ENCODE results near the gene DHX8. TPM values are rescaled to one million over a fixed set of nuclear protein-coding genes. Genes with fewer than 3 reads are reported as not detected.

DHX8 gene
- total and polyA plus RNA-seq, 10 of the 15 experiments (the other 5 are each of a cell fraction or from before 2014, with no cell fraction given) = 27.6 to 50.4 (median 35.7) TPM

DNA sequence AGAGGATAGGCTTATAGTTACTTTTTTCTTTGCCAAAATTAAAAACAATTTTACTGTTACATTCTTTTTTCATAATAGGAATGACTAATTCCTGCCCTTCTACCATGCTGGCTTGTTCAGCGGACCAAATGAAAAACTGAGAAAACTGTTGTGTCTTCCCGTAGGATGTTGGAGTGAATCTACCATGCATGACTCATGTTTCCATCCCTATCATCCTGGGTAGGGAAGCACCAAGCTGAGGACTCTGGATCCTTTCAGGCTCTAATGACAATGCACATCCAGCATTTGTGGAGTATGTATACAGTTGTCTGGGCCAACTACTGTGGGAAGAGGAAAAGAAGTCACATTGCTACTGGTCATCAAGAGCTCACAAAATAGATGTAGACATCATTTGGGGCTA is 41.1 kb upstream of the DHX8 start:
- Histone ChIP-seq H3K9me3 (replicated peaks; ENCODE audit: control insufficient read depth, insufficient read depth, low read length) (no peaks in the 10 kb centered on the region), H2AFZ (ENCODE audit: control insufficient read depth, low read depth, low read length) (no peak overlapping the region), H3K4me2 (ENCODE audit: control insufficient read depth, insufficient read depth) (no peak overlapping the region), H3K27me3 (replicated peaks in 1 of 2; ENCODE audit: control insufficient read depth in 2 of 2, insufficient read depth in 2 of 2, low read length in 1 of 2) (no peaks in the 10 kb centered on the region), H3K9ac (ENCODE audit: control insufficient read depth, insufficient read depth, low read length) (no peak overlapping the region), H3K4me3 (no peak overlapping the region), H4K20me1 (ENCODE audit: control insufficient read depth, insufficient read depth) (no peaks in the 10 kb centered on the region), H3K36me3 (ENCODE audit: control insufficient read depth in 2 of 2, insufficient read depth in 2 of 2, low read length in 1 of 2) (no peaks in the 10 kb centered on the region), H3K4me1 (ENCODE audit: control insufficient read depth, insufficient read depth, low read length) (no peaks in the 10 kb centered on the region), H3K79me2 (ENCODE audit: control insufficient read depth, insufficient read depth, low read length) (no peaks in the 10 kb centered on the region), H3K27ac (ENCODE audit: control insufficient read depth, insufficient read depth) (no peak overlapping the region)
- FAIRE-seq = no peak
- ChIA-PET CTCF (no interaction called here), RAD21 (ENCODE audit: unreplicated experiment) (no interaction called here), SMC1A (ENCODE audit: uncharacterized antibody, unreplicated experiment) (no interaction called here), POLR2A (no interaction called here)
- intact Hi-C loops (cut with micrococcal nuclease; ENCODE audit: unreplicated experiment) (no loop called here), in situ Hi-C loops (cut with MboI) (no loop called here)
- DNase-seq (ENCODE audit: low read depth, low spot score) = no peak
- ATAC-seq = no peak
- TF ChIP-seq WRNIP1 (IDR thresholded peaks at IDR 0.05; ENCODE audit: borderline replicate concordance, low read depth, low read length) = no peak
- no peak for TF ChIP-seq GATAD2B (conservative IDR thresholded peaks at IDR 0.05; ENCODE audit: low read depth)
- TF ChIP-seq TBL1XR1 (IDR thresholded peaks at IDR 0.05; ENCODE audit: low read depth, low read length) = no peak
- TF ChIP-seq EP300 (IDR thresholded peaks at IDR 0.05; ENCODE audit: borderline replicate concordance in 1 of 2, control insufficient read depth in 1 of 2, low read depth in 2 of 2, low read length in 2 of 2) = no peak
- TF ChIP-seq KAT2A (conservative IDR thresholded peaks at IDR 0.05; ENCODE audit: control insufficient read depth, low read depth, low read length) = no peak
- TF ChIP-seq, protein P1, sequence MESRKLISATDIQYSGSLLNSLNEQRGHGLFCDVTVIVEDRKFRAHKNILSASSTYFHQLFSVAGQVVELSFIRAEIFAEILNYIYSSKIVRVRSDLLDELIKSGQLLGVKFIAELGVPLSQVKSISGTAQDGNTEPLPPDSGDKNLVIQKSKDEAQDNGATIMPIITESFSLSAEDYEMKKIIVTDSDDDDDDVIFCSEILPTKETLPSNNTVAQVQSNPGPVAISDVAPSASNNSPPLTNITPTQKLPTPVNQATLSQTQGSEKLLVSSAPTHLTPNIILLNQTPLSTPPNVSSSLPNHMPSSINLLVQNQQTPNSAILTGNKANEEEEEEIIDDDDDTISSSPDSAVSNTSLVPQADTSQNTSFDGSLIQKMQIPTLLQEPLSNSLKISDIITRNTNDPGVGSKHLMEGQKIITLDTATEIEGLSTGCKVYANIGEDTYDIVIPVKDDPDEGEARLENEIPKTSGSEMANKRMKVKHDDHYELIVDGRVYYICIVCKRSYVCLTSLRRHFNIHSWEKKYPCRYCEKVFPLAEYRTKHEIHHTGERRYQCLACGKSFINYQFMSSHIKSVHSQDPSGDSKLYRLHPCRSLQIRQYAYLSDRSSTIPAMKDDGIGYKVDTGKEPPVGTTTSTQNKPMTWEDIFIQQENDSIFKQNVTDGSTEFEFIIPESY (IDR thresholded peaks at IDR 0.05) = no peak
- no TSS peak for BruUV-seq (replicated peaks)
- WGBS (ENCODE audit: insufficient coverage, insufficient replicate concordance, low lambda C conversion rate, missing lambda C conversion rate) = 70% methylated on average over 2 of the region's 2 CpGs

DNA sequence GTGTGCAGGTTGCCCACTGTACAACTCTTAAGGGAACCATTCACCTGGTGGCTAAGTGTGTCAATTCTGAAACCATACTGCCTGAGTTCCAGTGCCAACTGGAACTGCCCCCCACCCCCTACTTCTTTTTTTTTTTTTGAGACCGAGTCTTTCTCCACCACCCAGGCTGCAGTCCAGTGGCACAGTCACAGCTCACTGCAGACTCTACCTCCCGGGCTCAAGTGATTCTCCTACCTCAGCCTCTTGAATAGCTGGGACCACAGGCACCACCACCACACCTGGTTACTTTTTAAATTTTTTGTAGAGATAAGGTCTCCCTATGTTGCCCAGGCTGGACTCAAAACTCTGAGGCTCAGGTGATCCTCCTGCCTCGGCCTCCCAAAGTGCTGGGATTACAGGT is 40.4 kb upstream of the DHX8 start:
- no peak overlapping the region for H3K27ac ChIP-seq (ENCODE audit: control insufficient read depth, insufficient read depth)
- no peak overlapping the region for H3K9ac ChIP-seq (ENCODE audit: control insufficient read depth, insufficient read depth, low read length)
- no peak overlapping the region for H3K4me2 ChIP-seq (ENCODE audit: control insufficient read depth, insufficient read depth)
- 4% methylated on average over 3 of the region's 3 CpGs for WGBS (ENCODE audit: insufficient coverage, insufficient replicate concordance, low lambda C conversion rate, missing lambda C conversion rate)
- H3K36me3 ChIP-seq (ENCODE audit: control insufficient read depth in 2 of 2, insufficient read depth in 2 of 2, low read length in 1 of 2) = no peaks in the 10 kb centered on the region
- RAD21 ChIA-PET (ENCODE audit: unreplicated experiment) = no interaction called here
- ATAC-seq = no peak
- in situ Hi-C loops (cut with MboI) = no loop called here
- H3K79me2 ChIP-seq (ENCODE audit: control insufficient read depth, insufficient read depth, low read length) = no peaks in the 10 kb centered on the region
- H3K9me3 ChIP-seq (replicated peaks; ENCODE audit: control insufficient read depth, insufficient read depth, low read length) = no peaks in the 10 kb centered on the region
- DNase-seq (ENCODE audit: low read depth, low spot score) = no peak
- SMC1A ChIA-PET (ENCODE audit: uncharacterized antibody, unreplicated experiment) = interaction anchor here (0.7 kb wide), 1 partner anchor 56 kb away, joined by 4 read pairs; no protein-coding TSS in a partner anchor
- no TSS peak for BruUV-seq (replicated peaks)
- no peaks in the 10 kb centered on the region for H3K4me1 ChIP-seq (ENCODE audit: control insufficient read depth, insufficient read depth, low read length)
- POLR2A ChIA-PET = no interaction called here
- no peak for FAIRE-seq
- H3K27me3 ChIP-seq (replicated peaks in 1 of 2; ENCODE audit: control insufficient read depth in 2 of 2, insufficient read depth in 2 of 2, low read length in 1 of 2) = no peaks in the 10 kb centered on the region
- no peaks in the 10 kb centered on the region for H4K20me1 ChIP-seq (ENCODE audit: control insufficient read depth, insufficient read depth)
- intact Hi-C loops (cut with micrococcal nuclease; ENCODE audit: unreplicated experiment) = no loop called here
- H3K4me3 ChIP-seq = no peak overlapping the region
- H2AFZ ChIP-seq (ENCODE audit: control insufficient read depth, low read depth, low read length) = no peak overlapping the region
- CTCF ChIA-PET = no interaction called here
- no peak for TF ChIP-seq ZBED1 (IDR thresholded peaks at IDR 0.05; ENCODE audit: borderline replicate concordance)
- TF ChIP-seq, protein P2, sequence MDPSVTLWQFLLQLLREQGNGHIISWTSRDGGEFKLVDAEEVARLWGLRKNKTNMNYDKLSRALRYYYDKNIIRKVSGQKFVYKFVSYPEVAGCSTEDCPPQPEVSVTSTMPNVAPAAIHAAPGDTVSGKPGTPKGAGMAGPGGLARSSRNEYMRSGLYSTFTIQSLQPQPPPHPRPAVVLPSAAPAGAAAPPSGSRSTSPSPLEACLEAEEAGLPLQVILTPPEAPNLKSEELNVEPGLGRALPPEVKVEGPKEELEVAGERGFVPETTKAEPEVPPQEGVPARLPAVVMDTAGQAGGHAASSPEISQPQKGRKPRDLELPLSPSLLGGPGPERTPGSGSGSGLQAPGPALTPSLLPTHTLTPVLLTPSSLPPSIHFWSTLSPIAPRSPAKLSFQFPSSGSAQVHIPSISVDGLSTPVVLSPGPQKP (IDR thresholded peaks at IDR 0.05; ENCODE audit: low read depth, low read length) = no peak
- TF ChIP-seq ETV6 (conservative IDR thresholded peaks at IDR 0.05 in 1 of 2, IDR thresholded peaks at IDR 0.05 in 1 of 2; ENCODE audit: borderline replicate concordance in 1 of 2, low read depth in 1 of 2) = no peak
- TF ChIP-seq POLR2AphosphoS2 (IDR thresholded peaks at IDR 0.05; ENCODE audit: low read depth, low read length) = no peak
- no peak for TF ChIP-seq CTCF (IDR thresholded peaks at IDR 0.05 in 2 of 3, conservative IDR thresholded peaks at IDR 0.05 in 1 of 3; ENCODE audit: control insufficient read depth in 2 of 3, extremely low read depth in 1 of 3, insufficient read depth in 1 of 3, low read depth in 3 of 3, low read length in 3 of 3)
- TF ChIP-seq IKZF2 (IDR thresholded peaks at IDR 0.05) = no peak
- no peak for TF ChIP-seq ZNF384 (IDR thresholded peaks at IDR 0.05; ENCODE audit: borderline replicate concordance, low read depth, low read length)
